Ectodermal cell (in vitro differentiated cells): ENCODE measurements around the gene MAP4K1. TPM values are rescaled to one million over a fixed set of nuclear protein-coding genes. Genes with fewer than 3 reads are reported as not detected.

Experiments
- H3K27ac ChIP-seq: 2 replicates; pipeline ENCODE4 v1.7.0; 2013; ENCODE audit warnings: mild to moderate bottlenecking, low read depth, low read length; ENCODE audit not compliant: insufficient read depth, poor library complexity, severe bottlenecking
- H3K27me3 ChIP-seq: 2 replicates; pipeline ENCODE4 v1.7.0; 2013; ENCODE audit warnings: mild to moderate bottlenecking, low read length; ENCODE audit not compliant: insufficient read depth, control insufficient read depth, poor library complexity, severe bottlenecking
- H3K36me3 ChIP-seq: one replicate; pipeline ENCODE4 v1.7.0; 2013; ENCODE audit warnings: low read length; ENCODE audit not compliant: control insufficient read depth, insufficient read depth
- H3K4me1 ChIP-seq: one replicate; pipeline ENCODE4 v1.7.0; 2013; ENCODE audit warnings: low read length; ENCODE audit not compliant: control insufficient read depth, insufficient read depth
- H3K4me3 ChIP-seq: 2 replicates; pipeline ENCODE4 v1.7.0; 2013; ENCODE audit warnings: low read depth, low read length, control low read depth; ENCODE audit not compliant: insufficient read depth
- H3K9me3 ChIP-seq: 2 replicates; pipeline ENCODE4 v1.7.0; 2013; ENCODE audit warnings: mild to moderate bottlenecking, low read length, moderate library complexity; ENCODE audit not compliant: control insufficient read depth
- WGBS, 2 experiments: methylation state at CpG; one replicate each; pipeline ENCODE4 v1.1.7; 2013; ENCODE audit warnings: missing lambda C conversion rate in 2 of 2; 5-methylcytosine and 5-hydroxymethylcytosine counted together
- polyA plus RNA-seq, 4 experiments: library from polyadenylated mRNA; stranded (reverse); fragments of 50-300 nt; gene quantifications; one replicate each; pipeline ENCODE4 v1.2.3, GENCODE V29; 2013

The MAP4K1 gene
- 8.0 TPM for polyA plus RNA-seq (2013, experiment 1 of 4)
- polyA plus RNA-seq (2013, experiment 2 of 4): 10.7 TPM
- polyA plus RNA-seq (2013, experiment 3 of 4): 8.0 TPM
- polyA plus RNA-seq (2013, experiment 4 of 4): 2.9 TPM

GRCh38 chr19:38617764-38618589 is at the start of gene MAP4K1:
Gene MAP4K1 (minus strand): TSS chr19:38617953. CDS start chr19:38617895, 58 bp downstream.
- Histone ChIP-seq H3K27me3 (no peaks in the 10 kb centered on the region), H3K9me3 (no peaks in the 10 kb centered on the region), H3K36me3 (peaks cover 14% of the 10 kb centered on the region), H3K4me1 (peaks cover 11% of the 10 kb centered on the region), H3K4me3 (peak within 1 kb of the TSS; percentile 99), H3K27ac (no peak within 1 kb of the TSS)
- 82 to 84% methylated on average over 28 of the region's 28 CpGs for WGBS, 2 experiments

GRCh38 chr19:38666663-38667511 is 49.1 kb upstream of the MAP4K1 start:
- Histone ChIP-seq H3K36me3 (no peaks in the 10 kb centered on the region), H3K27ac (peak overlapping the region; percentile 76), H3K4me3 (no peak overlapping the region), H3K9me3 (no peaks in the 10 kb centered on the region), H3K4me1 (peaks cover 57% of the 10 kb centered on the region), H3K27me3 (no peaks in the 10 kb centered on the region)
- 43 to 45% methylated on average over 10 of the region's 10 CpGs for WGBS, 2 experiments

GRCh38 chr19:38665950-38666662 is 48.4 kb upstream of the MAP4K1 start:
- Histone ChIP-seq H3K27me3 (no peaks in the 10 kb centered on the region), H3K9me3 (no peaks in the 10 kb centered on the region), H3K27ac (peak overlapping the region; percentile 76), H3K36me3 (no peaks in the 10 kb centered on the region), H3K4me3 (no peak overlapping the region), H3K4me1 (peaks cover 57% of the 10 kb centered on the region)
- 18 to 22% methylated on average over 18 to 19 of the region's 19 CpGs for WGBS, 2 experiments

DNA sequence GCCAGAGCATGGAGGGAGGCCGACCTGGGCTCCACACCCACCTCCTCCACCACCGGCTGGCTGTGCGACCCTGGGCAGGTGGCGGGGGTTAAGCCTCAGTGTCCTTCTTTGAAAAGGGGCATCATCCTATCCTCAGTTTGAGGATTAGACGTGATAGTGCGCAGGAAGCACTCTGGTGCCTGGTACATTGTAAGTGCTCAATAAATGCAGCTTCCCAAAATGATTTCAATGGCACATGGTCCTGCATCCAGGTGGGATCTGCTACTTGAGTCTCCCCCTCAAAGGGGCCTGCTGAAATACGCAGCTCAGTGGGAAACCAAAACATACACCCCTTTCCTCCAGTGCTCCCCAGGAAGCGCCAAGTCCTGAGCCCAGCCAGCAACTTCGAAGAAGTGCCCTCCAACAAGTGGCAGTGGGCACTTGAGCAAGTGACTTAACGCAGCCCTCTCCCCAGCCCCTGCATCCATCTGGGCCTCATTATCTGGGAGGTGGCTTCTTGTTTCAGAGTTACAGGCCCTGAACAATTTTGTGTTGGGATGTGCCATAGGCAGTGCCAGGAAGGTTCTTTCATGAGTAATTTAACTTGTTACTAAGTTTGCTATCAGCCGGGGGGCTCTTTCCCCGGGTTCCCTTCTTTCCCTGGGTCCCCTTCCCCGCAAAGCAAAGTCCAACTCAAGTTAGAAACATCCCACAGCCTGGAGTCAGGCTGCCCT is 47.6 kb upstream of the MAP4K1 start:
- Histone ChIP-seq H3K36me3 (no peaks in the 10 kb centered on the region), H3K4me1 (peaks cover 57% of the 10 kb centered on the region), H3K4me3 (no peak overlapping the region), H3K9me3 (no peaks in the 10 kb centered on the region), H3K27me3 (no peaks in the 10 kb centered on the region), H3K27ac (peak overlapping the region; percentile 76)
- WGBS, 2 experiments: 70 to 73% methylated on average over 12 to 13 of the region's 13 CpGs

- Histone ChIP-seq H3K27ac (no peak overlapping the region), H3K36me3 (no peaks in the 10 kb centered on the region), H3K4me1 (peaks cover 57% of the 10 kb centered on the region), H3K9me3 (no peaks in the 10 kb centered on the region), H3K27me3 (no peaks in the 10 kb centered on the region), H3K4me3 (no peak overlapping the region)
- 67 to 72% methylated on average over 7 of the region's 7 CpGs for WGBS, 2 experiments
These were observed 46.9 kb upstream of the MAP4K1 start for GRCh38 chr19:38664503-38665211.

DNA sequence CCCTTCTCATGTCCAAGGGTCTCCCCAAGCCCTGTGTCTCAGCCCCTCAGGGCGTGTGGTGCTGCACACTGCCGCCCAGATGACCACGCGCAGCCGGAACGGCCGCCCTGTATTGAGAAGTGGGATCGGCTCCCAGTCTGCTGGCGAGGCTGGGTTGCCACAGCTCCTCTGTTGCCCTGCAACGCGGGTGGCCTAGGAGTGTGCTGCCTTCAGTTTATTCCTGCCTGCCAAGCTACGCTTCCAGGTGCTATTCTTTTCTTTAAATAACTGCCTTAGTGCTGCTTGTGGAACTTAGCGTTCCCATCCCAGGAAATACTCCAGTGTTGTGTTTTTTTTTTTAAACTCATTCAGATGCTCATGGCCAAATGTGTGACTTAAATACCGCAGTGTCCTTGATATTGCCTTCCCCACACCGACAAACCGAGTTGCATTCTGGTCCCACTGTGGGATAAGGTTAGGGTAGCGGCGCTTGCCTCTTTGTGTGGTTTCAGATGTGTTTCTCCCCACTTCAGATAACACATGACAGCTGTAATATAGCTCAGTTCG is 46.3 kb upstream of the MAP4K1 start:
- no peaks in the 10 kb centered on the region for H3K27me3 ChIP-seq
- H3K36me3 ChIP-seq: no peaks in the 10 kb centered on the region
- H3K4me1 ChIP-seq: peaks cover 61% of the 10 kb centered on the region
- H3K9me3 ChIP-seq: no peaks in the 10 kb centered on the region
- no peak overlapping the region for H3K27ac ChIP-seq
- no peak overlapping the region for H3K4me3 ChIP-seq
- WGBS, 2 experiments: 85 to 89% methylated on average over 19 of the region's 19 CpGs

- H3K27me3 ChIP-seq: no peaks in the 10 kb centered on the region
- H3K36me3 ChIP-seq: no peaks in the 10 kb centered on the region
- H3K4me3 ChIP-seq: no peak overlapping the region
- WGBS, 2 experiments: 90% methylated on average over 22 of the region's 22 CpGs
- H3K27ac ChIP-seq: no peak overlapping the region
- peaks cover 67% of the 10 kb centered on the region for H3K4me1 ChIP-seq
- no peaks in the 10 kb centered on the region for H3K9me3 ChIP-seq
These were observed 45.5 kb upstream of the MAP4K1 start for GRCh38 chr19:38663156-38663651.

DNA sequence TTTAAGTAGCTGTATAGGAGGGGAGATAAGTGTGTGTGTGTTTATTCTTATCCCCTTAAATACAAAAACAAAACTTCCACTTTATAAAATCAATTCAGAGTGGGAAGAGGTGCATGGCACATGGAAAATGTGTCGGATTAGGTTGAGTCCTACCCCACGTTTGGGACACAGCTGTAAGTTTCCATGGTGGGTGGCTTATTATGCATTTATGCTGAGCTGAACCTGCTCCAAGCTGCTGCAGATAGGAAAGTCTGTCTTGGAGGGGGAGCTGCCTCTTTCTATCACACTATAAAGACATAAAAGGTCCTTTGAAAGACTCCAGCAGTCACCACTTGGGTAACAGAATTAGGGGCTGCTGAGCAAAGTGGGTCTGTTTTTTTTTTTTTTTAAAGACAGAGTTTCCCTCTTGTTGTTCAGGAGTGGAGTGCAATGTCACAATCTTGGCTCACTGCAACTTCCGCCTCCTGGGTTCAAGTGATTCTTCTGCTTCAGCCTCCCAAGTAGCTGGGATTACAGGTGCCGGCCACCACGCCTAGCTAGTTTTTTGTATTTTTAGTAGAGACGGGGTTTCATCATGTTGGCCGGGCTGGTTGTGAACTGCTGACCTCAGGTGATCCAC is 44.9 kb upstream of the MAP4K1 start:
- Histone ChIP-seq H3K27ac (no peak overlapping the region), H3K4me3 (no peak overlapping the region), H3K36me3 (no peaks in the 10 kb centered on the region), H3K4me1 (peaks cover 69% of the 10 kb centered on the region), H3K9me3 (no peaks in the 10 kb centered on the region), H3K27me3 (no peaks in the 10 kb centered on the region)
- 86 to 90% methylated on average over 7 of the region's 7 CpGs for WGBS, 2 experiments
